HUES6 (cell line): Measurements from ENCODE around the gene CENPO.

Experiments
- H3K27ac ChIP-seq: 2 replicates; pipeline ENCODE4 v1.7.0; 2013; ENCODE audit warnings: low read depth, mild to moderate bottlenecking, low read length, inconsistent platforms
- H3K27me3 ChIP-seq: 2 replicates; pipeline ENCODE4 v1.6.1; 2013; ENCODE audit warnings: low read length; ENCODE audit not compliant: control insufficient read depth, insufficient read depth
- H3K36me3 ChIP-seq: 2 replicates; pipeline ENCODE4 v1.6.1; 2013; ENCODE audit warnings: low read length; ENCODE audit not compliant: control insufficient read depth, insufficient read depth
- H3K4me1 ChIP-seq: 2 replicates; pipeline ENCODE4 v1.6.1; 2013; ENCODE audit warnings: low read length; ENCODE audit not compliant: control insufficient read depth, insufficient read depth
- H3K4me3 ChIP-seq: 2 replicates; pipeline ENCODE4 v1.5.1; 2013; ENCODE audit warnings: low read depth, low read length
- H3K9ac ChIP-seq: one replicate; pipeline ENCODE4 v1.6.1; 2013; ENCODE audit warnings: mild to moderate bottlenecking, low read length
- H3K9me3 ChIP-seq: 2 replicates; pipeline ENCODE4 v1.6.1; 2013; ENCODE audit warnings: low read depth, low read length; ENCODE audit not compliant: control insufficient read depth, insufficient read depth

CENPO gene

GRCh38 chr2:24763843-24764242 is 29.4 kb upstream of the CENPO start:
- Histone ChIP-seq H3K36me3 (peaks cover 17% of the 10 kb centered on the region), H3K27me3 (no peaks in the 10 kb centered on the region), H3K4me1 (no peaks in the 10 kb centered on the region), H3K9ac (no peak overlapping the region), H3K4me3 (no peak overlapping the region), H3K27ac (no peak overlapping the region), H3K9me3 (no peaks in the 10 kb centered on the region)

- Histone ChIP-seq H3K4me1 (no peaks in the 10 kb centered on the region; the same call in 1 of the 2 replicates), H3K4me3 (no peak overlapping the region), H3K27me3 (no peaks in the 10 kb centered on the region), H3K9me3 (no peaks in the 10 kb centered on the region), H3K9ac (no peak overlapping the region), H3K36me3 (peaks cover 14% of the 10 kb centered on the region), H3K27ac (no peak overlapping the region)
Measured at GRCh38 chr2:24766609-24767008, 26.6 kb upstream of the CENPO start.

GRCh38 chr2:24768013-24768412 is 25.2 kb upstream of the CENPO start:
- Histone ChIP-seq H3K9ac (no peak overlapping the region), H3K27ac (no peak overlapping the region)

GRCh38 chr2:24768601-24769000 is 24.6 kb upstream of the CENPO start:
- Histone ChIP-seq H3K27ac (no peak overlapping the region), H3K9ac (no peak overlapping the region), H3K4me3 (no peak overlapping the region), H3K9me3 (no peaks in the 10 kb centered on the region), H3K36me3 (peaks cover 7% of the 10 kb centered on the region), H3K27me3 (no peaks in the 10 kb centered on the region), H3K4me1 (peaks cover 2% of the 10 kb centered on the region; the same call in 1 of the 2 replicates)

More at GRCh38 chr2:24768013-24768412, 25.2 kb upstream of the CENPO start:
- H3K36me3 ChIP-seq, result peaks cover 8% of the 10 kb centered on the region
- H3K9me3 ChIP-seq, result no peaks in the 10 kb centered on the region
- peaks cover 2% of the 10 kb centered on the region; the same call in 1 of the 2 replicates for H3K4me1 ChIP-seq
- no peak overlapping the region for H3K4me3 ChIP-seq
- no peaks in the 10 kb centered on the region for H3K27me3 ChIP-seq

GRCh38 chr2:24771061-24771460 is 22.2 kb upstream of the CENPO start:
- peaks cover 2% of the 10 kb centered on the region; the same call in 1 of the 2 replicates for H3K4me1 ChIP-seq
- no peaks in the 10 kb centered on the region for H3K9me3 ChIP-seq
- no peak overlapping the region for H3K27ac ChIP-seq
- no peak overlapping the region for H3K9ac ChIP-seq
- H3K36me3 ChIP-seq, result no peaks in the 10 kb centered on the region; the same call in 1 of the 2 replicates
- no peaks in the 10 kb centered on the region for H3K27me3 ChIP-seq
- no peak overlapping the region for H3K4me3 ChIP-seq

DNA sequence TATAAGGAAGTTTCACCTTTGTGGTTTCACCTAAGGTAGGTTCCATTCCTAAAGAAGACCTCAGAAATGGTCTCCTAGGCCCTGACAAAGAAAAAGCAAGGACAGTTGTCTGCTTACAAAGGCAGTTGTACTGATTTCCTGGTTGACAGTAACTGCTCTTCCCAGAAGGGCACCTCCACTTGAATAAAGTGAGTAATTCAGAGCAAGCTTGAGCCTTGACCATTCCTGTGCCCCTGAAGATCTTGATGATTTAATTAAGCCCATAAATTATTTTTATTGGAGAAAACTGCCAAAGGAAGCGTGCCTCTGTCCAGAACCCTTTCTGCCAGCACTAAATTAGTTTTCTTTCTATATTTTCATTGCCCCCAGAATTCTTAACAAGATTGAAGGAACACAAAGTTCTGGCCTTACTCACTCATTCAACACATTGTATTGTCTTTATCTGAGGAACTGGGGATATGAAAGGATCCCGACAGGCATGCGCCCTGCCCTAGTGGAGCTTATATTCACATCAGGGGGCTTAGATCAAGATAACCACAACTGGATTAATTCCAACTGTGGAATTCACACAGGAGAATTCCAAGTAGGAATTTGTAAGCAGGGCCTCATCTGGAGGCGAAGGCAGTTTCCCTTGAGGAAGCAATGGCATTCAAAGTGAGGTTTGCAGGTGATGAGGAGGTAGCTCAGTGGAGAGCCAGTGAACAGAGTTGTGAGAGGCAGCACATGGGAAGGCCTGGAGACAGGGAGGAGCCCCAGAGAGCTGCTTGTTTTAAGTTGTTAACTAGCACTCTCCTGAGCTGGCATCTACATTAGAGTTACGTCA is 21.2 kb upstream of the CENPO start:
- Histone ChIP-seq H3K36me3 (no peaks in the 10 kb centered on the region; the same call in 1 of the 2 replicates), H3K27me3 (no peaks in the 10 kb centered on the region), H3K9ac (no peak overlapping the region), H3K27ac (no peak overlapping the region; the same call in 1 of the 2 replicates), H3K4me1 (peaks cover 7% of the 10 kb centered on the region), H3K4me3 (no peak overlapping the region), H3K9me3 (no peaks in the 10 kb centered on the region)

DNA sequence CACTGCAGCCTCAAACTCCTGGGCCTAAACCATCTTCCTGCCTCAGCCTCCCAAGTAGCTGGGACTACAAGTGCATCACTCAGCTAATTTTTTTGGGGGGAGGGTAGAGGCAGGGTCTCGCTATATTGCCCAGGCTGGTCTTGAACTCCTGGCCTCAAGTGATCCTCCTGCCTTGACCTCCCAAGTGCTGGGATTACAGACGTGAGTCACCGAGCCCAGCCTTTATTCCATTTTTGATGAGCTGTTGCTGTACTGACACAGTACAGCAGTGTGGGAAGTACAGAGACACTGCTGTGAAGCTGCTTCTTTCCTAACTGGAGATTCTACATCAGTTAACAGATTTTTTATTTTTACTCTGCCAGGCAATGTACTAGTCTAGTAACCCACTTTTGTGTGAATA is 18.9 kb upstream of the CENPO start:
- no peaks in the 10 kb centered on the region for H3K27me3 ChIP-seq
- H3K9ac ChIP-seq, result no peak overlapping the region
- no peak overlapping the region for H3K4me3 ChIP-seq
- no peak overlapping the region for H3K27ac ChIP-seq
- peaks cover 19% of the 10 kb centered on the region for H3K4me1 ChIP-seq
- H3K36me3 ChIP-seq, result no peaks in the 10 kb centered on the region; the same call in 1 of the 2 replicates
- no peaks in the 10 kb centered on the region for H3K9me3 ChIP-seq

DNA sequence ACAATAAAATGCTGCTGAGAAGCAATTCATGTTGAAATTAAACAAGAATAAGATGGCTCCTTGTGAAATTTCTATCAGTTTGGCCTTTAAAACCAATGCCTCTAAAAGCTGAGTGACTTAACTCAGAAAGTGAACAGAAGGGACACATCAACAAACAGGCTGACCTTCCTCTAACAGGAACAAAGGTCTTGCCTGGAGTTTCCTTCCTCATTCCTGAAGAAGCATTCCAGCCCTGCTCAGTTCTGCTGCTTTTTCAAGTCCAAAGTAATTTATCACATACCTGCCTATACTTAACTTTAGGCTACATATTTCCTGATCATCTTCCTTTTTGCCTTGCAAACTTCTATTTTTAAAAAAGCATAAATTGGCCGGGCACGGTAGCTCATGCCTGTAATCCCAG is 14.1 kb upstream of the CENPO start:
- H3K4me1 ChIP-seq, result peaks cover 16% of the 10 kb centered on the region
- H3K27me3 ChIP-seq, result no peaks in the 10 kb centered on the region
- H3K36me3 ChIP-seq, result no peaks in the 10 kb centered on the region
- no peak overlapping the region for H3K4me3 ChIP-seq
- H3K9ac ChIP-seq, result no peak overlapping the region
- no peaks in the 10 kb centered on the region for H3K9me3 ChIP-seq
- H3K27ac ChIP-seq, result no peak overlapping the region; the same call in 1 of the 2 replicates

GRCh38 chr2:24783641-24784040 is 9.6 kb upstream of the CENPO start:
- Histone ChIP-seq H3K27ac (no peak overlapping the region), H3K27me3 (no peaks in the 10 kb centered on the region), H3K36me3 (no peaks in the 10 kb centered on the region), H3K4me3 (no peak overlapping the region), H3K4me1 (peaks cover 4% of the 10 kb centered on the region; the same call in 1 of the 2 replicates), H3K9ac (no peak overlapping the region), H3K9me3 (no peaks in the 10 kb centered on the region)

GRCh38 chr2:24785671-24786321 is 7.4 kb upstream of the CENPO start:
- H3K36me3 ChIP-seq, result peaks cover 6% of the 10 kb centered on the region; the same call in 1 of the 2 replicates
- no peaks in the 10 kb centered on the region for H3K27me3 ChIP-seq
- H3K9me3 ChIP-seq, result no peaks in the 10 kb centered on the region
- H3K4me1 ChIP-seq, result peaks cover 7% of the 10 kb centered on the region
- no peak overlapping the region for H3K27ac ChIP-seq
- H3K4me3 ChIP-seq, result no peak overlapping the region
- H3K9ac ChIP-seq, result no peak overlapping the region

DNA sequence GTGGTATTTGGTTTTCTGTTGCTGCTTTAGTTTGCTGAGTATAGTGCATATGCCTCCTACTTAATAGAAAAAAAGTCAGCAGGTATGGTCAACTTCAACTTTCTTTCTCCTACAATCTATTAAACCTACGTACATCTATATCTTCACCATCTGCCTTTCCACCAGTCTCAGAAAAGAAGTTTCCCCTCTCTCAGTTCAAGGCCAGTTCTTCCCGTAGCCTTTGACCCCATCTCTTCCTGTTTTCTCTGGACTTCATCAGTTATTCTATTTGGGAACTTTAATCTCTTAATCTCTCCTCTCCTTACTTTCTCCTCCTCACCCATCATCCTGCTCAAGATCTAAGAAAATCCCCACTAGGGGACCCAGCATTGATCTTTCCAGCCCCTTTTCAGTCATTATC is 5.7 kb upstream of the CENPO start:
- Histone ChIP-seq H3K36me3 (peaks cover 6% of the 10 kb centered on the region; the same call in 1 of the 2 replicates), H3K4me3 (no peak overlapping the region)

More for the DNA sequence above, 5.7 kb upstream of the CENPO start:
- Histone ChIP-seq H3K27me3 (no peaks in the 10 kb centered on the region), H3K27ac (no peak overlapping the region), H3K4me1 (peaks cover 20% of the 10 kb centered on the region), H3K9ac (no peak overlapping the region), H3K9me3 (no peaks in the 10 kb centered on the region)
